GM21723 (cell line): ENCODE data around the gene XPNPEP2.

ENCODE experiments used
- ATAC-seq: cut with Tn5 transposase; IDR thresholded peaks from one replicate; pipeline ENCODE4 v1.9.1; 2021; ENCODE audit warnings: mild to moderate bottlenecking, moderate library complexity; ENCODE audit not compliant: unreplicated experiment

Gene XPNPEP2

GRCh38 chrX:129779086-129779672, 40.4 kb downstream of the XPNPEP2 start:
- ATAC-seq, result no peak

- peak; percentile 33 for ATAC-seq
Observed at GRCh38 chrX:129779747-129780146, 41.0 kb downstream of the XPNPEP2 start, which contains the start of gene SASH3. Gene SASH3 (plus strand): TSS chrX:129779949. CDS start chrX:129780098, 149 bp downstream.

GRCh38 chrX:129780441-129781105, 41.8 kb downstream of the XPNPEP2 start:
- ATAC-seq, result no peak

- peak; percentile 70 for ATAC-seq
Observed at GRCh38 chrX:129781134-129781672, 42.4 kb downstream of the XPNPEP2 start.

GRCh38 chrX:129781680-129782495, 43.1 kb downstream of the XPNPEP2 start:
- no peak for ATAC-seq

- no peak for ATAC-seq
Observed at GRCh38 chrX:129782706-129783105, 43.9 kb downstream of the XPNPEP2 start.

GRCh38 chrX:129783291-129783713, 44.5 kb downstream of the XPNPEP2 start:
- ATAC-seq, result no peak

GRCh38 chrX:129784371-129784770, 45.6 kb downstream of the XPNPEP2 start:
- ATAC-seq, result no peak

- no peak for ATAC-seq
Observed at GRCh38 chrX:129785160-129785947, 46.6 kb downstream of the XPNPEP2 start.

- peak; percentile 74 for ATAC-seq
Observed at GRCh38 chrX:129786210-129786651, 47.5 kb downstream of the XPNPEP2 start.

- no peak for ATAC-seq
Observed at GRCh38 chrX:129787336-129788055, 48.7 kb downstream of the XPNPEP2 start.

GRCh38 chrX:129788527-129788926, 49.7 kb downstream of the XPNPEP2 start:
- no peak for ATAC-seq

GRCh38 chrX:129790146-129790545, 51.4 kb downstream of the XPNPEP2 start:
- ATAC-seq, result no peak

GRCh38 chrX:129790808-129791207, 52.0 kb downstream of the XPNPEP2 start:
- ATAC-seq, result no peak

GRCh38 chrX:129791336-129791735, 52.6 kb downstream of the XPNPEP2 start:
- no peak for ATAC-seq

- ATAC-seq, result no peak
Observed at GRCh38 chrX:129791961-129792570, 53.3 kb downstream of the XPNPEP2 start.

- no peak for ATAC-seq
Observed at GRCh38 chrX:129792586-129793291, 54.0 kb downstream of the XPNPEP2 start.

GRCh38 chrX:129793604-129794191, 54.9 kb downstream of the XPNPEP2 start:
- ATAC-seq, result no peak
